ENCODE results near the gene FARSB. TPM values are rescaled to one million over a fixed set of nuclear protein-coding genes. Genes with fewer than 3 reads are reported as not detected.

Gene FARSB
- total RNA-seq, 1 donor from 2014 or later, result 15.5 TPM

DNA sequence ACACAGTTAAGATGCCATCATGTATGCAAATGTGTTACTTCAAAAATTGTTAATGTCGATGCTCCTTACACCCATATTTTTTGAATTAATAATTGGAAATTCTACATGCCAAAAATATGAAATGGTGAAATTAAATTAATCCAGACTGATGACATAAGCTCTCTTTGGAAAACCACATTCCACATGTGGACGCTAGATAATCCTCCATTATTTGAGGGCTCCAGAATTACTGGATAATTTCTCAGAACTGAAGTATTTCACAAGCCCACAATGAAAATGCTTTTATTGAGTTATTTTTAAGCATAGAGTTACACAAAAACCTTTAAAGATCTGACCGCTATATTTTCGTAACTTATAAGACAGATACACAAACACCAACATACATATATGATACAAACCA lies 47.8 kb downstream of the FARSB start:
- no peak overlapping the region for H3K27ac Mint-ChIP-seq (ENCODE audit: unreplicated experiment)
- H3K9me3 Mint-ChIP-seq (ENCODE audit: low read depth), result no peaks in the 10 kb centered on the region
- H3K4me3 Mint-ChIP-seq (ENCODE audit: unreplicated experiment), result no peak overlapping the region
- DNase-seq (ENCODE audit: low spot score), result no peak
- H3K27me3 Mint-ChIP-seq (ENCODE audit: low read depth), result no peaks in the 10 kb centered on the region
- H3K4me1 Mint-ChIP-seq (ENCODE audit: low read depth), result peaks cover 5% of the 10 kb centered on the region
- peaks cover 1% of the 10 kb centered on the region for H3K36me3 Mint-ChIP-seq (ENCODE audit: low read depth)
- TF ChIP-seq CTCF (IDR thresholded peaks at IDR 0.05), result no peak

DNA sequence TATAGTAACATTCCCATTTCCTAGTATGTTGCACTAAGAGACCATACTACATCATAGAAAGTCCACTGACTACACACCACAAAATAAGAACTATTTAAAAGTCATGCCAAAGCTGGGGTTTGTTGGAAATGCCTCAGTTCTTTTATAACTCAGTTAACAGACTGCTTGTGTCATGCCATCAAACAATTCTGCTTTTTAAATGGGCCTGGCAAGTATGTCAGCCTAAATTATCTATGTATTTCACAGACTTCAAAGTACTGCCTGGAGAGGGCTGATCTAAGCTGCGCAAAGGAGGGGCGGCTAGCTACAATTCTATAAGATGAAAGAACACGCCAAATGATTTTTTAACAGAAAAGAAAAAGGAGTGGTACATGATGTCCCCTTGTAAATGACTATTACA lies 49.6 kb downstream of the FARSB start:
- no peaks in the 10 kb centered on the region for H3K27me3 Mint-ChIP-seq (ENCODE audit: low read depth)
- H3K9me3 Mint-ChIP-seq (ENCODE audit: low read depth), result no peaks in the 10 kb centered on the region
- peaks cover 5% of the 10 kb centered on the region for H3K4me1 Mint-ChIP-seq (ENCODE audit: low read depth)
- no peak for TF ChIP-seq CTCF (IDR thresholded peaks at IDR 0.05)
- no peak overlapping the region for H3K27ac Mint-ChIP-seq (ENCODE audit: unreplicated experiment)
- H3K4me3 Mint-ChIP-seq (ENCODE audit: unreplicated experiment), result no peak overlapping the region
- DNase-seq (ENCODE audit: low spot score), result no peak
- H3K36me3 Mint-ChIP-seq (ENCODE audit: low read depth), result no peaks in the 10 kb centered on the region

DNA sequence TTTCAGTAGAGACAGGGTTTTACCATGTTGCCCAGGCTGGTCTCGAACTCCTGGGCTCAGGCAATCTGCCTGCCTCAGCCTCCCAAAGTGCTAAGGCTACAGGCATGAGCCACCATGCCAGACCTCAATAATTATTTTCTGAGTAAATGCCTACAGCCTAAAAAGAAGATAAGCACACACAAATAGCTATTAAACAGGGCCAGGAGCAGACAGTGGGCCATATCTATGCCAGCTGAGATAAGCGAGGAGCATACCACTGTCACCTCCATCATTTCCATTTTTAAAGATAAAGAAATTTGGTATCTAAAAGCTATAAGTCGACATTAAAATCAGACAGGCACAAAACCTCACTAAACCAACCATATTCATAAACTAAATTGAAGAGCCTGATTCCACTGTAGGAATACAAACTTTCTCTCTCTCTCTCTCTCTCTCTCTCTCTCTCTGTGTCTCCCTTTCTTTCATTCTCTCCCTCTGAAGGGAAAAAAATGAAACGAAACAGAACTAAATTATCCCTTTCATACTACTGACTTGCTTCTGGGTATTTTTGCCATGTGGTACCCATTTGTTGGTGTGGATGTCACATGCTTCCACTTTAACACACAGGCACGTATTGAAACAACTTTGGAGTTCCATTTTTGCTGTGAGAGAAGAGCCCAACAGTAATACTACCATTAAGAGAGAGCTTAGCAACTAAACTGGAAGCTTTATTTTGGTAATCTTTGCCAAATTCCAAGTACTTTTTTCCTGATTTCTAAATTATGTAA lies 51.0 kb downstream of the FARSB start:
- Mint-ChIP-seq H3K4me3 (ENCODE audit: unreplicated experiment) (no peak overlapping the region), H3K36me3 (ENCODE audit: low read depth) (peaks cover 1% of the 10 kb centered on the region), H3K27me3 (ENCODE audit: low read depth) (no peaks in the 10 kb centered on the region)

DNA sequence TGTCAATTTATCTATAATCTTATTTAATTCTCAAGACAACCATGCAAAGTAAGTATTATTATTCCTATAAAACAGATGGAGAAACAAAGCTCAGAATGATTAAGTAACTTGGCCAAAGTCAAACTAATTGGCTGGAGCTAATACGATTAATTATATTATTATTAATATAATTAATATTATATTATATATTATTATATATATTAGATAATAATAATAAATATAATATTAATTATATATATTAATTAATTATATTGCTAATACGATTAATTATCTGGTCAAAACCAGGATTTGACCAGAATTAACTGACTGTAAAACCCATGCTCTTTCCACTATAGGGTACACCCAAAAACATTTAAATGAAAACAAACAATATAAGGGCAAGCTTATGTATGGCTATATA lies 52.4 kb downstream of the FARSB start:
- H3K36me3 Mint-ChIP-seq (ENCODE audit: low read depth), result peaks cover 4% of the 10 kb centered on the region
- H3K27me3 Mint-ChIP-seq (ENCODE audit: low read depth), result no peaks in the 10 kb centered on the region
- no peaks in the 10 kb centered on the region for H3K9me3 Mint-ChIP-seq (ENCODE audit: low read depth)
- H3K27ac Mint-ChIP-seq (ENCODE audit: unreplicated experiment), result no peak overlapping the region
- no peak for DNase-seq (ENCODE audit: low spot score)
- H3K4me1 Mint-ChIP-seq (ENCODE audit: low read depth), result no peaks in the 10 kb centered on the region
- TF ChIP-seq CTCF (IDR thresholded peaks at IDR 0.05), result no peak
- no peak overlapping the region for H3K4me3 Mint-ChIP-seq (ENCODE audit: unreplicated experiment)

More for the DNA sequence above, 51.0 kb downstream of the FARSB start:
- H3K27ac Mint-ChIP-seq (ENCODE audit: unreplicated experiment), result no peak overlapping the region
- H3K4me1 Mint-ChIP-seq (ENCODE audit: low read depth), result peaks cover 5% of the 10 kb centered on the region
- no peak for DNase-seq (ENCODE audit: low spot score)
- no peaks in the 10 kb centered on the region for H3K9me3 Mint-ChIP-seq (ENCODE audit: low read depth)
- TF ChIP-seq CTCF (IDR thresholded peaks at IDR 0.05), result no peak

DNA sequence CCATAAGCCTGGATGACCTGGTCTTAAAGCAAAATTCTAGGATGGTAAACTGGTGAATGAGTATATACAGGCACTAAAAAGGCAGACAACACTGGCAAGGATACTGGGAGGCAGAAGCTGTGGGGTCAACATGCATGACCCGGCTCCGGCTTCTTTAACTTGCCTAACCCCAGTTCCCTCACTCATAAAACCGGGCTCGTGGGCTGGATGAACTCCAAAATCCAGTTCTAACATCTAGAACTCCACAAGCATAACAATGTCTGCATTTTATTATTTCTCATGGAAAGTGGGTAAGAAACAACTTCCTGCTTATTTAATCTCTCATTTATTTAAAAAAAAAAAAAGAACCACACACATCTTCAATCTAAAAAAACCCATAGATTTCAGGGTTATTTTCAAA lies 57.3 kb downstream of the FARSB start:
- TF ChIP-seq CTCF (IDR thresholded peaks at IDR 0.05), result no peak
- peaks cover 13% of the 10 kb centered on the region for H3K4me1 Mint-ChIP-seq (ENCODE audit: low read depth)
- no peak for DNase-seq (ENCODE audit: low spot score)
- H3K4me3 Mint-ChIP-seq (ENCODE audit: unreplicated experiment), result no peak overlapping the region
- H3K36me3 Mint-ChIP-seq (ENCODE audit: low read depth), result peaks cover 4% of the 10 kb centered on the region
- H3K9me3 Mint-ChIP-seq (ENCODE audit: low read depth), result no peaks in the 10 kb centered on the region
- no peak overlapping the region for H3K27ac Mint-ChIP-seq (ENCODE audit: unreplicated experiment)
- H3K27me3 Mint-ChIP-seq (ENCODE audit: low read depth), result no peaks in the 10 kb centered on the region
